ENCODE measurements around the gene ANKRD29.

Gene ANKRD29

DNA sequence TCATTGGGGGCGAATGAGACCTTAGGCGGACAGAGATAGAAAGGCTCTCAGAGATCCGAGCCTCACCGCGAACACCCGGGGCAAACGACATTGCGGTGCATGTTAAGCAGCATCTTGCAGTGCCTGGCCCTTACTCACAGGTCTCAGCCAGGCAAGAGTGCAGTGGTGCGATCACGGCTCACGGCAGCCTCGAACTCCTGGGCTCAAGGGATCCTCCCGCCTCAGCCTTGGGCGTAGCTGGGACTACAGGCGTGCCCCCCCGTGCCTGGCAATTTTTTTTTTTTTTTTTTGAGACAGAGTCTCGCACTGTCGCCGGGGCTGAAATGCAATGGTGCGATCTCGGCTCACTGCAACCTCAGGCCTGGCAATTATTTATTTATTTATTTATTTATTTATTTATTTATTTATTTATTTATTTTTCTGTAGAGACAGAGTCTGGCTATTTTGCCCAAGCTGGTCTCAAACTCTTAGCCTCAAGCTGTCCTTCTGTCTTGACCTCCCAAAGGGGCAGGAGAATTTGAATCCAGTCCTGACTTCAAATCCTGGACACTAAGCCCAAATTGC, 27.9 kb upstream of the ANKRD29 start (continued):
- no peak for TF ChIP-seq ZNF670 (tag by site-specific recombination; IDR thresholded peaks at IDR 0.05; ENCODE audit: low read depth)
- no peak for TF ChIP-seq EGR2 (tag by site-specific recombination; IDR thresholded peaks at IDR 0.05; ENCODE audit: low read depth)
- no peak for TF ChIP-seq ZNF549 (tag by site-specific recombination; IDR thresholded peaks at IDR 0.05)
- TF ChIP-seq MYNN (tag by site-specific recombination; IDR thresholded peaks at IDR 0.05; ENCODE audit: borderline replicate concordance) = peak; percentile 24; the same call in 1 of the 2 replicates
- TF ChIP-seq, protein P1, sequence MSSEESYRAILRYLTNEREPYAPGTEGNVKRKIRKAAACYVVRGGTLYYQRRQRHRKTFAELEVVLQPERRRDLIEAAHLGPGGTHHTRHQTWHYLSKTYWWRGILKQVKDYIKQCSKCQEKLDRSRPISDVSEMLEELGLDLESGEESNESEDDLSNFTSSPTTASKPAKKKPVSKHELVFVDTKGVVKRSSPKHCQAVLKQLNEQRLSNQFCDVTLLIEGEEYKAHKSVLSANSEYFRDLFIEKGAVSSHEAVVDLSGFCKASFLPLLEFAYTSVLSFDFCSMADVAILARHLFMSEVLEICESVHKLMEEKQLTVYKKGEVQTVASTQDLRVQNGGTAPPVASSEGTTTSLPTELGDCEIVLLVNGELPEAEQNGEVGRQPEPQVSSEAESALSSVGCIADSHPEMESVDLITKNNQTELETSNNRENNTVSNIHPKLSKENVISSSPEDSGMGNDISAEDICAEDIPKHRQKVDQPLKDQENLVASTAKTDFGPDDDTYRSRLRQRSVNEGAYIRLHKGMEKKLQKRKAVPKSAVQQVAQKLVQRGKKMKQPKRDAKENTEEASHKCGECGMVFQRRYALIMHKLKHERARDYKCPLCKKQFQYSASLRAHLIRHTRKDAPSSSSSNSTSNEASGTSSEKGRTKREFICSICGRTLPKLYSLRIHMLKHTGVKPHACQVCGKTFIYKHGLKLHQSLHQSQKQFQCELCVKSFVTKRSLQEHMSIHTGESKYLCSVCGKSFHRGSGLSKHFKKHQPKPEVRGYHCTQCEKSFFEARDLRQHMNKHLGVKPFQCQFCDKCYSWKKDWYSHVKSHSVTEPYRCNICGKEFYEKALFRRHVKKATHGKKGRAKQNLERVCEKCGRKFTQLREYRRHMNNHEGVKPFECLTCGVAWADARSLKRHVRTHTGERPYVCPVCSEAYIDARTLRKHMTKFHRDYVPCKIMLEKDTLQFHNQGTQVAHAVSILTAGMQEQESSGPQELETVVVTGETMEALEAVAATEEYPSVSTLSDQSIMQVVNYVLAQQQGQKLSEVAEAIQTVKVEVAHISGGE (tag by site-specific recombination; conservative IDR thresholded peaks at IDR 0.05; ENCODE audit: low read depth) = peak; percentile 56
- peak; percentile 45; the same call in 1 of the 2 replicates for TF ChIP-seq ZNF140 (tag by site-specific recombination; IDR thresholded peaks at IDR 0.05)
- TF ChIP-seq HOXA7 (CRISPR knock-in tag; IDR thresholded peaks at IDR 0.05; ENCODE audit: borderline replicate concordance) = no peak
- TF ChIP-seq, protein P2, sequence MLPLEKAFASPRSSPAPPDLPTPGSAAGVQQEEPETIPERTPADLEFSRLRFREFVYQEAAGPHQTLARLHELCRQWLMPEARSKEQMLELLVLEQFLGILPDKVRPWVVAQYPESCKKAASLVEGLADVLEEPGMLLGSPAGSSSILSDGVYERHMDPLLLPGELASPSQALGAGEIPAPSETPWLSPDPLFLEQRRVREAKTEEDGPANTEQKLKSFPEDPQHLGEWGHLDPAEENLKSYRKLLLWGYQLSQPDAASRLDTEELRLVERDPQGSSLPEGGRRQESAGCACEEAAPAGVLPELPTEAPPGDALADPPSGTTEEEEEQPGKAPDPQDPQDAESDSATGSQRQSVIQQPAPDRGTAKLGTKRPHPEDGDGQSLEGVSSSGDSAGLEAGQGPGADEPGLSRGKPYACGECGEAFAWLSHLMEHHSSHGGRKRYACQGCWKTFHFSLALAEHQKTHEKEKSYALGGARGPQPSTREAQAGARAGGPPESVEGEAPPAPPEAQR (tag by site-specific recombination; IDR thresholded peaks at IDR 0.05) = no peak
- no peak for TF ChIP-seq PRDM1 (tag by site-specific recombination; IDR thresholded peaks at IDR 0.05)
- peak; percentile 59 for TF ChIP-seq ZBTB17 (tag by site-specific recombination; IDR thresholded peaks at IDR 0.05)
- TF ChIP-seq ZNF544 (tag by site-specific recombination; IDR thresholded peaks at IDR 0.05) = no peak
- TF ChIP-seq OSR2 (tag by site-specific recombination; IDR thresholded peaks at IDR 0.05) = no peak
- TF ChIP-seq ZNF416 (tag by site-specific recombination; IDR thresholded peaks at IDR 0.05) = no peak
- peak; percentile 75 for TF ChIP-seq ZNF394 (tag by site-specific recombination; IDR thresholded peaks at IDR 0.05; ENCODE audit: borderline replicate concordance)
- no peak for TF ChIP-seq ZNF701 (tag by site-specific recombination; IDR thresholded peaks at IDR 0.05)
- TF ChIP-seq TCF7L2 (IDR thresholded peaks at IDR 0.05; ENCODE audit: borderline replicate concordance, low read depth, low read length) = no peak
- TF ChIP-seq ZNF677 (tag by site-specific recombination; IDR thresholded peaks at IDR 0.05) = no peak
- TF ChIP-seq ZNF2 (tag by site-specific recombination; IDR thresholded peaks at IDR 0.05) = no peak
- TF ChIP-seq, protein P3, sequence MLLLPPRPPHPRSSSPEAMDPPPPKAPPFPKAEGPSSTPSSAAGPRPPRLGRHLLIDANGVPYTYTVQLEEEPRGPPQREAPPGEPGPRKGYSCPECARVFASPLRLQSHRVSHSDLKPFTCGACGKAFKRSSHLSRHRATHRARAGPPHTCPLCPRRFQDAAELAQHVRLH (tag by site-specific recombination; IDR thresholded peaks at IDR 0.05) = 0 out of 2 replicates have a peak, but pooled peaks have one; percentile 46
- TF ChIP-seq ZNF473 (tag by site-specific recombination; IDR thresholded peaks at IDR 0.05) = no peak
- TF ChIP-seq ZNF302 (tag by site-specific recombination; IDR thresholded peaks at IDR 0.05; ENCODE audit: low read depth) = no peak

- POLR2A ChIA-PET = interaction anchor here (0.6 to 1.4 kb wide), 5 partner anchors 24 to 63 kb away, joined by 3 to 4 read pairs (median 4); no protein-coding TSS in a partner anchor
- peak; percentile 23; the same call in 1 of the 2 replicates for TF ChIP-seq ZFP37 (tag by site-specific recombination; IDR thresholded peaks at IDR 0.05)
- TF ChIP-seq ZSCAN23 (tag by site-specific recombination; IDR thresholded peaks at IDR 0.05) = no peak
- no peak for TF ChIP-seq ZNF37A (tag by site-specific recombination; IDR thresholded peaks at IDR 0.05)
- no peak for TF ChIP-seq HOXA7 (CRISPR knock-in tag; IDR thresholded peaks at IDR 0.05; ENCODE audit: borderline replicate concordance)
- TF ChIP-seq ZNF138 (tag by site-specific recombination; IDR thresholded peaks at IDR 0.05; ENCODE audit: borderline replicate concordance) = no peak
- TF ChIP-seq ZSCAN30 (tag by site-specific recombination; IDR thresholded peaks at IDR 0.05) = 0 out of 2 replicates have a peak, but pooled peaks have one; percentile 15
- TF ChIP-seq ZNF23 (tag by site-specific recombination; IDR thresholded peaks at IDR 0.05; ENCODE audit: borderline replicate concordance) = no peak
- no peak for TF ChIP-seq PBX3 (CRISPR knock-in tag; IDR thresholded peaks at IDR 0.05)
Measured at GRCh38 chr18:23689616-23690504, 27.1 kb upstream of the ANKRD29 start.

More at GRCh38 chr18:23689616-23690504, 27.1 kb upstream of the ANKRD29 start:
- no peaks in the 10 kb centered on the region; a peak in 1 of 3 replicates for H3K36me3 ChIP-seq (ENCODE audit: control insufficient read depth in 2 of 2, insufficient read depth in 1 of 2, low read length in 2 of 2)
- no peaks in the 10 kb centered on the region for H3K9me3 ChIP-seq (ENCODE audit: control insufficient read depth, insufficient read depth, low read depth, low read length)
- H3K4me1 ChIP-seq (ENCODE audit: control insufficient read depth, insufficient read depth, low read length) = peaks cover 10% of the 10 kb centered on the region
- CTCF ChIA-PET = interaction anchor here (0.9 kb wide), 1 partner anchor 67 kb away, joined by 3 read pairs; no protein-coding TSS in a partner anchor
- H3K4me3 ChIP-seq (ENCODE audit: low read depth, low read length) = peak overlapping the region; percentile 60
- peak overlapping the region; percentile 91 for H3K27ac ChIP-seq (ENCODE audit: extremely low read depth, low read depth, low read length)

Data from HEK293 (cell line).